Adipose tissue (tissue), 3 donors: ENCODE results near the gene RAB3GAP1. TPM values are rescaled to one million over a fixed set of nuclear protein-coding genes. Genes with fewer than 3 reads are reported as not detected.
"Not testable (repeated sequence)": the region's sequence is repeated elsewhere in the genome, so short reads cannot be mapped to it uniquely, and the experiment has no call there.

ENCODE experiments used
- H3K27ac ChIP-seq: one replicate; pipeline ENCODE4 v1.5.1; 2013; ENCODE audit warnings: low read depth, low read length
- WGBS, 3 donors: extraction: QIAGEN DNeasy Blood & Tissue Kit; methylation state at CpG; one replicate each; pipeline ENCODE4 v1.1.7; 2013; 5-methylcytosine and 5-hydroxymethylcytosine counted together
- polyA plus RNA-seq, 3 donors: library from polyadenylated mRNA; stranded (reverse); fragments of 200-250 nt; gene quantifications; one replicate each; pipeline ENCODE4 v1.2.3, GENCODE V29; 2013
- donor health status: healthy with polysubstance abuse.
- donor health status: Bipolar disorder and iron deficiency.
- donor health status: healthy.

Gene RAB3GAP1
- 10 to 100 TPM; 17.3 to 19.9 (median 18.3) TPM for polyA plus RNA-seq

GRCh38 chr2:135052042-135052876 is at the start of gene RAB3GAP1:
Gene RAB3GAP1, plus strand, starts transcription at chr2:135052292. Its CDS starts 16 bp downstream, at chr2:135052308.
- WGBS, 3 donors, result 0 to 1% (median 0%) methylated on average over 45 of the region's 45 CpGs
- H3K27ac ChIP-seq, result peak within 1 kb of the TSS; percentile 46

- WGBS, 3 donors, result 82 to 87% (median 82%) methylated on average over 4 of the region's 4 CpGs
Measured at GRCh38 chr2:135002836-135003235, 49.3 kb upstream of the RAB3GAP1 start.

DNA sequence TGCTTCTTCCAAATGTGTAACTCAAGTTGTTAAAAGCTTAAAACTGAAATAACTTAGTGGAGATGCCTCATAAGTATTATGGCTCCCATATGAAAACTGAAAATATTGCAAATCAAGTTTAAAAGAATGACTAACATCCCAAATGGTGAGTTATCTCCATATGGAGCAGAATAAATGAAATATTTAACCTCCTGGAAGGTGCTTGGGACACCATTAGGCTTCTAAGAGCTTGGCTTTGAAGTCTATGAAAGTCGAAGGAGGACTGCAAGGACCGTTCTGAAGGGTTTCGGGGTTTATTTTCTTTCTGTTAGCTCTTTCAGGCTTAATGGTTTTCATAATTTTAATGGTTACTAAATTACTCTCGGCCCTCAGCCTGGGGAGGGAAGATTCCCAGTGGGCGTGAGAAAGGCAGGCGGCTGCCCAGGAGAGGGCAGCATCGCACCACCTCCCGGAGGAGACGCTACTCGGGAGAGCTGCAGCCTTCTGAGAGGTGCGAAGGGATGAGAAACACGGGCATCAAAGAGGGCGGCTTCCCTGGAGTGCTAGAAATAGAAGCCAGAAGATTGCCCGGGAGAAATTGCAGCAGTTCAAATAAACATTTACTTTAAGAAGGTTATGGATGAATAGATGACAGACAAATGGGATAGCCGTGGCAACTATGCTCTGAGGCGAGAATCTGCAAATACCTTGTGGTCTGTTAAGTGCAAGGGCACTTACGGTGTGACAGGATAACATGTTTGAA is 47.9 kb upstream of the RAB3GAP1 start:
- H3K27ac ChIP-seq, result no peak overlapping the region
- 8 to 10% (median 10%) methylated on average over 17 of the region's 17 CpGs for WGBS, 3 donors

More at GRCh38 chr2:135002836-135003235, 49.3 kb upstream of the RAB3GAP1 start:
- no peak overlapping the region for H3K27ac ChIP-seq

DNA sequence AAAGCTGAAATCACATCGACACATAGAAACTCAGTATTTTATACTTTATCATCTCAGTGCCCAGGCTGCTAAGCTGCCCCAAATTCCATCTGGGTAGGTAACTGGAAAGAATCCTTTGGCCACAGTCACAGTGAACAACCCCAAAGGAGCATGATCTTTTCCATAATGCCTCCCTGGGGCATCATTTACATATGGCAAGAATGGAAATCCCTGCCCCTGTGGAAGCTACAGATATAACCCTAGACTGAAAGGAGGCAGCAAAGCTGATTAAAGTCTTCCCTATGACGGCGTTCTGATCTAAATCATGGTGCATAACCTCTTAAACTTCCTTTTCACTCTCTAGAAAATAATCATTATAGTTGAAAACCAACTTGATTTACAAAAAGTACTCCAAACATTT is 46.3 kb upstream of the RAB3GAP1 start:
- 59 to 69% (median 63%) methylated on average over 3 of the region's 3 CpGs for WGBS, 3 donors
- no peak overlapping the region for H3K27ac ChIP-seq

DNA sequence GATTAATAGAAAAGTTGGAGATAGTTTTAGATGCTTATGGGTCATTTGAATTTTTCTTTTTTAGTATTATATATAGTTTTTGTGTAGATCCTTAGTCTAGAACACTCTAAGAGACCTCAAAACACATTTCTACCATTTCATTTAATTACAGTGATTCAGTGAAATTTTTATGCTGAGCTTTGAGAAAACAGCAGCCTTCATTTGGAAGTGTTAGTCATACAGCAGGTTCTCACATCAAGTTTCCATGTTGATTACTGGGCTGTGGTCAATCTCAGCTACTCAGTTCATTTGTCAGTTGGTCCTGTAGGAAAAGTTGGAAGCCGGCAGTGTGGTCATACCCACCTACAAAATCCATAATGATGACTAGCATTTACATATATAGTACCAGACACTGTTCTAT is 42.8 kb upstream of the RAB3GAP1 start:
- WGBS, 3 donors, result 88 to 94% (median 90%) methylated on average over 1 of the region's 1 CpG
- no peak overlapping the region for H3K27ac ChIP-seq

DNA sequence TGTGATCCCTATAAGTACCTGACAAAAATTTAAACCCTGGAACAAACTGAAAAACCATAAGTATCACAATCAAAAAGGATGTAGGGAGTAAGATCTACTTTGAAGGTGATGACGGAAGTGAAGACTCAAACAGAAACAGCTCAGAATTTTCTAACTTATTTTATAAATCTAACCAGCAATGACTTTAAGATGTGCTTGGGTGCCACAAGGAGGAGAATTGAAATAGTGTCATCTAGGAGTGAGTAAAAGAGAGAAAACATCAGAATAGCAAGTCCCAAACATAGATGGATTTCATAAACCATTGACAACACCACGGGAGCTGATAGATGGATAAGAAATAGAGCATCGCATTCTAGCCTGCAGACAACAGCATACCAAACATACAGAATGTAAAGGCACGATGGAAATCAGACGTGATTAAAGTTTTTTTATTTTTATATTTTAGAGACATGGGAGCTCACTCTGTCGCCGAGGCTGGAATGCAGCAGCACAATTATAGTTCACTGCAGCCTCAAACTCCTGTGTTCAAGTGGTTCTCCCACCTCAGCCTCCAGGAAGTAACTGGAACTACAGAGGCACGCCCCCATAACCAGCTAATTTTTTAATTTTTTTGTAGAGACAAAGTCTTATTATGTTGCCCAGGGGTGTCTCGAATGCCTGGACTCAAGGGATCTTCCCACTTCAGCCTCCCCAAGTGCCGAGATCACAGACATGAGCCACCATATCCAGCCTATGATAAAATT is 41.7 kb upstream of the RAB3GAP1 start:
- H3K27ac ChIP-seq, result no peak overlapping the region
- WGBS, 3 donors, result 84 to 86% (median 85%) methylated on average over 10 of the region's 10 CpGs

GRCh38 chr2:135011633-135012032 is 40.5 kb upstream of the RAB3GAP1 start:
- no peak overlapping the region for H3K27ac ChIP-seq

DNA sequence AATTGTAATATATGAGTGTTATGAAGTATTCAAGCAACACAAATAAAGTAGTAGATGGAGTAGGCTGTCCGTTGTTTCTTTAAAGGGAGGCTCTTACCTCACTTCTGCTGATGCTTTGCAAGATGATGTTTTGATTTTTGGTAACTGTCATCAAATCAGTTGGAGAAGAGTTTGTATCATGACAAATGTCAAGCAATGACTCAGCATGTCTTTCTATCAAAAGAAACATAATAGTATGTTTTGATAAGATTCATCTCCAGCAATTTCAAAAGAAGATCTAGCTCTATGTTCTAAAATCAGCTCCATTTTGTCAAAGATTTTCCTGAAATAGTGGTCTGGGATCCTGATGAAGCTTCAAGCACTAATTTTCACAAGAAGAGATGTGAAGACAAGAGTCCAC is 30.5 kb upstream of the RAB3GAP1 start:
- WGBS, 3 donors, result 90 to 94% (median 94%) methylated on average over 1 of the region's 1 CpG
- no peak overlapping the region for H3K27ac ChIP-seq

GRCh38 chr2:135022952-135023880 is 28.9 kb upstream of the RAB3GAP1 start:
- H3K27ac ChIP-seq, result no peak overlapping the region
- 78 to 88% (median 81%) methylated on average over 10 of the region's 10 CpGs for WGBS, 3 donors

GRCh38 chr2:135023886-135024485 is 28.1 kb upstream of the RAB3GAP1 start:
- H3K27ac ChIP-seq, result no peak overlapping the region
- WGBS, 3 donors, result 85 to 94% (median 90%) methylated on average over 5 of the region's 5 CpGs

DNA sequence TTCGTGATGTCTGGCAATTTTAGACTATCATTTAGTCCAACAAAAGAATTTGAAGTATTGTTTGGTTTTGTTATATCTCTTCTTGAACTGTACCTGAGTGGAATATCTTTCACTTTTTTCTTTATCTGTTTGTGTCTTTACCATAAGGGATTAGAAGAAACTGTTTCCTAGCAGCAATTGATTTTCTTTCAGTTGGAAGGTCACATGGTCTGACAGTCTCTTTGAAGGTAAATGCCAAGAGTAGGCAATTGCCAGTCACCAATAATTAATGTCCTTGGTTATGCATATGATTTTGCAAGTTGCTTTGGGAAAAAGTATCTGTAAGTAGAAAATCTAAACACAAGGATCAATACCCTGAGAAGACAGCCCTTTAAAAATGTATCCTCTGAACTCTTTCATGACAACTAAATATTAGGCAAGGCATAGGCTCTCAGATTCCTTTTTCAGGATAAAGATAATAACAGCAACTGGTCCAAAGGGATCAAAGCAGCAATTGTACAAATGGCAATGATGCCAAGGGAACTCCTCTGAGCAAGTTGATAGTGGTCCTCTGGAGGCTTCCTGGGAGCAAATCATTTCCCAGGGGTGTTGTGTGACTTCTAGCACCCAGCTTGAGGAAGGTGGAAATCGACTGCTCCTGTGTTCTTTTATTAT is 22.5 kb upstream of the RAB3GAP1 start:
- WGBS, 3 donors, result 29 to 74% (median 69%) methylated on average over 2 of the region's 2 CpGs
- no peak overlapping the region for H3K27ac ChIP-seq

DNA sequence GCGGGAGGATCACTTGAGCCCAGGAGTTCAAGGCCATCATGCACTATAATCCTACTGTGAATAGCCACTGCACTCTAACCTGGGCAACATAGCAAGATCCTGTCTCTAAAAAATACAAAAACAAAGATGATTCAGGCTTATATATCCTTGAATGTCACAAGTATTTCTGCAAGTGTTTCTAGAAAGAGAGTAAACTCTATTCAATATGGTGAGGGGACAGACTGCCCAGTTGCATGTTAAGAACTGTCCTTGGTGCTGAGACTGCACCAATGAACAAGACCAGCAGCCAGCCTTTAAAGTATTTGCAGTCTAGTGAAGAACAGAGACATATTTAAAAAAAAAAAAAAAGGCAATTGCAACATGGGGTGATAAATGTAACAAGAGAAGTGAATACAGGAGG is 21.3 kb upstream of the RAB3GAP1 start:
- no peak overlapping the region for H3K27ac ChIP-seq
- 89 to 96% (median 96%) methylated on average over 1 of the region's 1 CpG for WGBS, 3 donors

GRCh38 chr2:135033216-135033615 is 18.9 kb upstream of the RAB3GAP1 start:
- H3K27ac ChIP-seq, result not testable (repeated sequence)
- WGBS, 3 donors, result 94 to 98% (median 95%) methylated on average over 7 to 22 of the region's 33 CpGs

DNA sequence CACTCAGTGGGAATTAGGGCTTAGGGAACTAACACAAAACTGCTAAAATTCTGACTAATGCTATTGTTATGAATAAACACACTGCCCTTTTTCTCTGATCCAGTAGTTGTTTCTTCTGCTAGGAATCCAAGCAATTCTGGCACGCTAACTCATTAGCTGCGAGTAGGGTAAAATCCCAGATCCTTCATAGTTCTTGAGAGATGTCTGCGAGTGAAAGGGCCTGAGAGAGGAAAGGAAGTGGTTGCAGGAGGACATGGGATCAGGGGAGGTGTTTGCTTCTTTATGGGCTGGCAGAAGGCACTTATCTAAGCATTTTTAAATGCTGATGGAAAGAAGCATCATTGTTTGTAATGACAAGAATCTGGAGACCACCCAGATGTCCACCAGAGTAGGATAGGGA is 14.3 kb upstream of the RAB3GAP1 start:
- H3K27ac ChIP-seq, result no peak overlapping the region
- 85 to 89% (median 87%) methylated on average over 3 of the region's 3 CpGs for WGBS, 3 donors

DNA sequence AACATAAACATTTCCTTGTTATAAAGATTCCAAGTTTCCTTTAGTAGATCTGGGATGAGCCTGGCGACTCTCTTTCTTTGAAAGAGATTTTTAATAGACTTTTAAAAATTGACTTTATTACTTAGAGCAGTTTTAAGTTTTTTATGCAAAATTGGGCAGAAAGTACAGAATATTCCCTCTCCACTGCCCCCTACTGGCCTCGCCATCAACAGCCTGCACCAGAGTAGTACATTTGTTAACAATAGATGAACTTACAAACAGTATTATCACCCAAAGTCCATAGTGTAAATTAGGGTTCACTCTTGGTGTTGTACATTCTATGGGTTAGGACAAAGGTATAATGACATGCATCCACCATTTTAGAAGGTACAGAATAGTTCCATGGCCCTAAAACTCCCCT is 8.7 kb upstream of the RAB3GAP1 start:
- H3K27ac ChIP-seq, result no peak overlapping the region
- 51 to 71% (median 62%) methylated on average over 2 of the region's 2 CpGs for WGBS, 3 donors

GRCh38 chr2:135047300-135047699 is 4.8 kb upstream of the RAB3GAP1 start, which contains the start of gene MAP3K19:
Gene MAP3K19, minus strand, starts transcription at chr2:135047447. Its CDS starts 22,800 bp downstream, at chr2:135024647.
- no peak within 1 kb of the TSS for H3K27ac ChIP-seq

DNA sequence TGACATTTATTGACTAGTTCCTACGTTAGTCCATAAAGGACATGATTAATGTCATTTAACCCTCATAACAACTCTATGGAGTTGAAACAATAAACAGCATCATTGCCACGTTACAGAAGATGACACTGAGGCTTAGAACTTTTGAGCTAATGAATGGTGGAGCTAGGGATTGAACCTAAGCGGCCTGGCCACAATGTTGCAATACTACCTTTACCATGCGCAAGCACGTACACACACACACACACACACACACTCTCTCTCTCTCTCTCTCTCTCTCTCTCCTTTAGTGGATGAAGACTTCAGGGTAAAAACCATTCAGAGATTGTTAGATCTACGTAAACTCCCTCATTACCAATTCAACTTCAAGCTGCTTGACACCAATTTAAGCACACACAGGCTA is 4.0 kb upstream of the RAB3GAP1 start:
- 77 to 86% (median 81%) methylated on average over 6 of the region's 6 CpGs for WGBS, 3 donors

More for the DNA sequence above, 4.0 kb upstream of the RAB3GAP1 start:
- no peak overlapping the region for H3K27ac ChIP-seq
